CD4-positive, alpha-beta memory T cell (primary cell): ENCODE measurements around the gene DAPK3. TPM values are rescaled to one million over a fixed set of nuclear protein-coding genes. Genes with fewer than 3 reads are reported as not detected.

Experiments used
- CTCF ChIA-PET: fragments of 350-600 bp; sonication (Branson Sonifier 250); formaldehyde crosslinking; loops from one replicate; lab custom pipeline; 2021; ENCODE audit warnings: inconsistent platforms; ENCODE audit not compliant: partially characterized antibody; lab: Charles Lee
- POLR2A ChIA-PET: fragments of 350-600 bp; sonication (Branson Sonifier 250); formaldehyde crosslinking; loops from one replicate; lab custom pipeline; 2021; ENCODE audit not compliant: partially characterized antibody; lab: Charles Lee
- DNase-seq, 5 donors: peaks; one replicate each; pipeline versions ENCODE4 v3.0.0 to v3.0.0-alpha.2; 2020 to 2022; ENCODE audit warnings: mixed read lengths in 1 of 5
- H3K27ac ChIP-seq: one replicate; pipeline ENCODE4 v1.7.0; 2013; ENCODE audit warnings: low read depth, low read length
- H3K27me3 ChIP-seq: 2 replicates; pipeline ENCODE4 v1.7.0; 2013; ENCODE audit warnings: mild to moderate bottlenecking, low read length, moderate library complexity; ENCODE audit not compliant: insufficient read depth
- H3K36me3 ChIP-seq: 2 replicates; pipeline ENCODE4 v1.7.0; 2013; ENCODE audit warnings: mild to moderate bottlenecking, low read length, moderate library complexity; ENCODE audit not compliant: insufficient read depth
- H3K4me1 ChIP-seq: 2 replicates; pipeline ENCODE4 v1.7.0; 2013; ENCODE audit warnings: mild to moderate bottlenecking, low read length, moderate library complexity; ENCODE audit not compliant: insufficient read depth
- H3K4me3 ChIP-seq, 2 donors: one replicate each; pipeline ENCODE4 v1.7.0; 2013; ENCODE audit warnings: low read length in 2 of 2, mild to moderate bottlenecking in 1 of 2
- H3K9me3 ChIP-seq, 2 donors: one replicate each; pipeline ENCODE4 v1.7.0; 2013; ENCODE audit warnings: low read length in 2 of 2, control low read depth in 1 of 2; ENCODE audit not compliant: control insufficient read depth in 1 of 2
- H3K27ac Mint-ChIP-seq, 7 donors: one replicate each; pipeline ENCODE4 v1.8.0; 2020 to 2021; ENCODE audit warnings: mixed read lengths in 7 of 7, mild to moderate bottlenecking in 6 of 7, inconsistent platforms in 3 of 7, moderate library complexity in 3 of 7
- H3K27me3 Mint-ChIP-seq, 2 donors: one replicate each; pipeline ENCODE4 v1.8.0; 2020 to 2021; ENCODE audit warnings: mixed read lengths in 2 of 2
- H3K36me3 Mint-ChIP-seq, 2 donors: one replicate each; pipeline ENCODE4 v1.8.0; 2020 to 2021; ENCODE audit warnings: mixed read lengths in 2 of 2, inconsistent platforms in 1 of 2, mild to moderate bottlenecking in 1 of 2
- H3K4me1 Mint-ChIP-seq, 4 donors: one replicate each; pipeline ENCODE4 v1.8.0; 2020 to 2021; ENCODE audit warnings: mixed read lengths in 4 of 4, mild to moderate bottlenecking in 1 of 4
- H3K4me3 Mint-ChIP-seq, 8 donors: one replicate each; pipeline ENCODE4 v1.8.0; 2020 to 2021; ENCODE audit warnings: mixed read lengths in 8 of 8, mild to moderate bottlenecking in 7 of 8, moderate library complexity in 6 of 8, inconsistent platforms in 3 of 8
- H3K9me3 Mint-ChIP-seq, 8 donors: one replicate each; pipeline ENCODE4 v1.8.0; 2020 to 2021; ENCODE audit warnings: mixed read lengths in 8 of 8, mild to moderate bottlenecking in 5 of 8, inconsistent platforms in 3 of 8, moderate library complexity in 1 of 8
- intact Hi-C: fragments of 100-400 bp; cut with micrococcal nuclease; formaldehyde crosslinking; loops from one replicate; pipeline ENCODE4 v1.15.1; 2023
- polyA plus RNA-seq, 2 donors: library from polyadenylated mRNA; unstranded; fragments of 300-500 nt; fragmentation: Illumina TruSeq; gene quantifications; one replicate each; pipeline ENCODE4 v1.2.3, GENCODE V29; 2021
- total RNA-seq, 2 experiments: library from RNA; stranded (reverse); gene quantifications; one replicate each; pipeline ENCODE4 v1.2.3, GENCODE V29; 2021

Gene DAPK3
- total RNA-seq (10 to 100 TPM; 40.0 to 40.7 TPM), polyA plus RNA-seq (10 to 100 TPM; 22.3 to 26.0 TPM)

DNA sequence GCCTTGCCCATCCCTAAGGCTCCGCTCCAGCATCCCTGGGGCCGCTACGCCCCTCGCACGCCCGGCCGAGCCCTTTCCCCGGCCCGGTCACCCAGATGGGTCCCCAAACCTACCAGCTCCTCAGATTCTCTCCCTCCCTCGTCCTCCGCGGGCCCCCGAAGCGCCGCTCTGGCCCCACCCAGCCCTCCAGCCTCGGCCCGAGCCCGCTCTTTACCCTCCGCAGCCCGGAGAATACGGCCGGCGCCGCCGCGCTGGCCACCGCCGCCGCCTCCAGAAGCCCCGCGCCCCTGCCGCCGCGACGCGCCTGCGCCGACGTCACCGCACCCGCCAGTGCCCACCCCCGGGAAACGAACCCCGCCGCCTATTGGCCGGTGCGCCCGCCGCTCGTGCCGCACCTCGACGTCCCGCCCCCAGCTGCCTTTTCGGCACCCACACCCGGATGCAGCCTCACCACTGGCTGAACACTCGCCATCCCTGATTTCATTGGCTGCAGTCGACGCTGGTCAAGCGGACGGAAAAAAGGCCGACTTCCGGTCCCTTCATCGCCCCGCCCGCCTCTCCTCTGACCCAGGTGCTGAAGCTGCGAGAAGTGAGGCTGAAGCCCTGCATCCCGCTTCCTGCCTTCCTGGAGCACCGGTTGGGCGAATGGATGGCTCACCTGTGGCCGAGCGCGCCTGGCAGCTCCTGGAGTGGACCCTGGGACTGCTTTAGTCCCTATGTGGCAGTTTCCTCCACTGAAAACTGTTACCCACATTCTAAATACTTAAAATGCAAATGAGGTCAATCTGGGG lies at the start of gene DAPK3:
TSS of gene DAPK3 (minus strand) at position 292 of the 791 bp plus-strand sequence. CDS start 1,364 bp downstream, outside the sequence.
- Histone ChIP-seq H3K36me3 (peaks cover 22% of the 10 kb centered on the region), H3K4me1 (peaks cover 25% of the 10 kb centered on the region), H3K27me3 (no peaks in the 10 kb centered on the region), H3K27ac (peak within 1 kb of the TSS; percentile 86), H3K9me3 (no peaks in the 10 kb centered on the region), H3K4me3 (peak within 1 kb of the TSS; percentile 74 to 78)
- intact Hi-C loops, result loop anchor here (1.0 to 2.0 kb wide), 3 partner anchors 14 to 208 kb away; partner anchors contain the start of genes EEF2, MRPL54 and PIAS4
- H3K4me3 Mint-ChIP-seq, result peak within 1 kb of the TSS; percentile 87 to 92 (median 91)
- H3K27ac Mint-ChIP-seq, result peak within 1 kb of the TSS; percentile 90 to 94 (median 92)
- POLR2A ChIA-PET, result interaction anchor here (1.0 to 6.2 kb wide), 7 partner anchors 8 to 208 kb away, joined by 3 to 106 read pairs (median 4); partner anchors contain the start of genes EEF2, MRPL54 and PIAS4
- peaks cover 0 to 3% (median 0%) of the 10 kb centered on the region in 8 donors for H3K9me3 Mint-ChIP-seq
- CTCF ChIA-PET, result interaction anchor here (0.5 to 2.1 kb wide), 5 partner anchors 11 to 42 kb away, joined by 3 to 12 read pairs (median 4); partner anchors contain the start of gene EEF2
- peak; percentile 85 to 87 (median 85) for DNase-seq
- peaks cover 0 to 29% of the 10 kb centered on the region in 2 donors for H3K36me3 Mint-ChIP-seq
- H3K27me3 Mint-ChIP-seq, result no peaks in the 10 kb centered on the region
- H3K4me1 Mint-ChIP-seq, result peaks cover 11 to 34% (median 25%) of the 10 kb centered on the region in 4 donors

- Mint-ChIP-seq H3K27me3 (no peaks in the 10 kb centered on the region), H3K36me3 (peaks cover 18 to 28% of the 10 kb centered on the region in 2 donors), H3K9me3 (peaks cover 0 to 4% (median 0%) of the 10 kb centered on the region in 8 donors), H3K27ac (no peak overlapping the region), H3K4me1 (peaks cover 4 to 18% (median 6%) of the 10 kb centered on the region in 4 donors), H3K4me3 (no peak overlapping the region)
- intact Hi-C loops, result no loop called here
- Histone ChIP-seq H3K4me1 (peaks cover 4% of the 10 kb centered on the region), H3K27me3 (no peaks in the 10 kb centered on the region), H3K27ac (no peak overlapping the region), H3K9me3 (no peaks in the 10 kb centered on the region), H3K36me3 (peaks cover 4% of the 10 kb centered on the region), H3K4me3 (no peak overlapping the region)
- POLR2A ChIA-PET, result no interaction called here
- DNase-seq, result no peak
- CTCF ChIA-PET, result no interaction called here
These were observed 48.7 kb upstream of the DAPK3 start for GRCh38 chr19:4019578-4019977.

- Mint-ChIP-seq H3K4me1 (peaks cover 4 to 23% (median 6%) of the 10 kb centered on the region in 4 donors), H3K9me3 (peaks cover 0 to 4% (median 0%) of the 10 kb centered on the region in 8 donors), H3K27me3 (no peaks in the 10 kb centered on the region), H3K36me3 (peaks cover 18 to 24% of the 10 kb centered on the region in 2 donors), H3K27ac (peak overlapping the region in 1 of 7 donors; percentile 46), H3K4me3 (no peak overlapping the region)
- DNase-seq, result no peak
- no peak overlapping the region for H3K4me3 ChIP-seq
- H3K4me1 ChIP-seq, result peaks cover 10% of the 10 kb centered on the region
- H3K36me3 ChIP-seq, result peaks cover 3% of the 10 kb centered on the region
- intact Hi-C loops, result no loop called here
- H3K27me3 ChIP-seq, result no peaks in the 10 kb centered on the region
- H3K27ac ChIP-seq, result no peak overlapping the region
- CTCF ChIA-PET, result no interaction called here
- H3K9me3 ChIP-seq, result no peaks in the 10 kb centered on the region
- POLR2A ChIA-PET, result no interaction called here
These were observed 48.0 kb upstream of the DAPK3 start for GRCh38 chr19:4018775-4019504.

DNA sequence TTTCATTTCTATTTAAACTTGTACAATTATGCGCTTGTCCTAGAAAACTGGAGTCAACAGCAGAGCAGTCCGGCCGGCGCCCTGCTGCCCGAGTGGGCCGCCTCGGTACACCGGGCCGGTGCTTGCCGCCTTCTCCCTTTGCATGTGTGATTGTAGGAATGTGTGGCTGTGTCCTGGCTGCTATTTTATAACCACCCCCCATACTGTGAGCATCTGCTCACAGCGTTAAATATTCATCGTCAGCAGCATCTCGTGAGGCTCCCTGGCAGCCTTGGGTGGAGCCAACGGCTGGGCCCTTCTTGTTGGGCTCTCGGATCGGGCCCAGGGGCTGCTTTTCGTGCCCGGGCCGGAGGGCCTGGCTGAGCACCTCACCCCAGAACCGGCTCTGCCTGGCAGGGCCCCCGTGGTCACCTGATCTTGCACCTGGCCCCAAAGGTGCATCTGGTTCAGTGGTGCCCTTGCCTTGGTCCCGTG lies 47.3 kb upstream of the DAPK3 start:
- Mint-ChIP-seq H3K9me3 (peaks cover 0 to 4% (median 0%) of the 10 kb centered on the region in 8 donors), H3K27me3 (no peaks in the 10 kb centered on the region), H3K4me1 (peaks cover 4 to 26% (median 6%) of the 10 kb centered on the region in 4 donors), H3K36me3 (peaks cover 18 to 21% of the 10 kb centered on the region in 2 donors), H3K27ac (peak overlapping the region in 1 of 7 donors; percentile 18), H3K4me3 (no peak overlapping the region)
- no peak for DNase-seq
- Histone ChIP-seq H3K27ac (no peak overlapping the region), H3K4me3 (no peak overlapping the region), H3K9me3 (no peaks in the 10 kb centered on the region), H3K36me3 (peaks cover 10% of the 10 kb centered on the region), H3K27me3 (no peaks in the 10 kb centered on the region), H3K4me1 (peaks cover 13% of the 10 kb centered on the region)
- CTCF ChIA-PET, result no interaction called here
- POLR2A ChIA-PET, result no interaction called here
- intact Hi-C loops, result no loop called here

GRCh38 chr19:4016903-4017638 lies 46.2 kb upstream of the DAPK3 start:
- peaks cover 16 to 28% of the 10 kb centered on the region in 2 donors for H3K36me3 Mint-ChIP-seq
- ChIA-PET CTCF (no interaction called here), POLR2A (no interaction called here)
- H3K27me3 Mint-ChIP-seq, result no peaks in the 10 kb centered on the region
- Histone ChIP-seq H3K4me3 (no peak overlapping the region), H3K4me1 (peaks cover 13% of the 10 kb centered on the region), H3K9me3 (no peaks in the 10 kb centered on the region), H3K27me3 (no peaks in the 10 kb centered on the region), H3K27ac (no peak overlapping the region), H3K36me3 (peaks cover 10% of the 10 kb centered on the region)
- intact Hi-C loops, result no loop called here
- no peak overlapping the region for H3K4me3 Mint-ChIP-seq
- peaks cover 4 to 36% (median 11%) of the 10 kb centered on the region in 4 donors for H3K4me1 Mint-ChIP-seq
- no peak for DNase-seq
- H3K9me3 Mint-ChIP-seq, result peaks cover 0 to 4% (median 0%) of the 10 kb centered on the region in 8 donors
- H3K27ac Mint-ChIP-seq, result peak overlapping the region in 2 of 7 donors; percentile 18 to 31

DNA sequence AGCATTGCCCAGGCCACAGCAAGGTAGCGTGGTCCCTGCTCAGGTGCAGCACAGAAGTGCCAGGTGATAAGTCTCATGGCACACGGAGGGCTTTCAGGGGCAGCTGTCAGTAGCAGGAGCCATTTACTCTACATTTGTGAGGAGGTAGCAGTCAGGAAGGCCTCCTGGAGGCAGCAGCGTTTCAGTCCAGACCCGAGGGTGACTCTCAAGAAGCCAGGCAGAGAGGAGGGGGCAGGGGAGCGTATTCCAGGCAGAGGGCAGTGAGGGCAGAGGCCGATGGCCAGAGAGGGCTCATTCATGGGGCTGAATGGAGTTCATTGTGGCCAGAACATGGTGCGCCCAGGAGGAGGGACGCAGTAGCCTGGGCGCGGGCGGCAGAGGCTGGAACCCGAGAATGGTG lies 45.6 kb upstream of the DAPK3 start:
- intact Hi-C loops, result no loop called here
- no peaks in the 10 kb centered on the region for H3K27me3 Mint-ChIP-seq

More for the DNA sequence above, 45.6 kb upstream of the DAPK3 start:
- H3K27ac Mint-ChIP-seq, result peak overlapping the region in 1 of 7 donors; percentile 23
- CTCF ChIA-PET, result no interaction called here
- Histone ChIP-seq H3K9me3 (no peaks in the 10 kb centered on the region), H3K27me3 (no peaks in the 10 kb centered on the region), H3K27ac (no peak overlapping the region), H3K4me3 (no peak overlapping the region), H3K36me3 (peaks cover 10% of the 10 kb centered on the region), H3K4me1 (peaks cover 14% of the 10 kb centered on the region)
- DNase-seq, result no peak
- H3K4me3 Mint-ChIP-seq, result no peak overlapping the region
- peaks cover 0 to 4% (median 0%) of the 10 kb centered on the region in 8 donors for H3K9me3 Mint-ChIP-seq
- POLR2A ChIA-PET, result no interaction called here
- H3K4me1 Mint-ChIP-seq, result peaks cover 2 to 37% (median 10%) of the 10 kb centered on the region in 4 donors
- H3K36me3 Mint-ChIP-seq, result peaks cover 12 to 25% of the 10 kb centered on the region in 2 donors
